Measurements from ENCODE around the gene ADD2. TPM values are rescaled to one million over a fixed set of nuclear protein-coding genes. Genes with fewer than 3 reads are reported as not detected.

ADD2 gene
- total and polyA plus RNA-seq, 7 experiments from 2014 or later, result 1.8 to 18.8 (median 7.3) TPM

- CTCF ChIA-PET, result interaction anchor here (1.0 to 1.2 kb wide), 2 partner anchors 9 to 117 kb away, joined by 3 to 5 read pairs; no protein-coding TSS in a partner anchor
- no peak overlapping the region for H3K4me3 ChIP-seq (ENCODE audit: low read length)
Observed at GRCh38 chr2:70668432-70668831, 99.6 kb downstream of the ADD2 start.

GRCh38 chr2:70664525-70664924 is 103.5 kb downstream of the ADD2 start:
- Mint-ChIP-seq H3K9me3 (peaks cover 0 to 13% (median 0%) of the 10 kb centered on the region in 11 donors), H3K27ac (peak overlapping the region in 8 of 9 donors; percentile 65 to 97 (median 78)), H3K36me3 (peaks cover 4 to 29% (median 10%) of the 10 kb centered on the region in 5 donors), H3K4me1 (peaks cover 11 to 55% (median 40%) of the 10 kb centered on the region in 7 donors), H3K27me3 (no peaks in the 10 kb centered on the region), H3K4me3 (peak overlapping the region in 9 of 10 donors; percentile 3 to 72 (median 47))
- Histone ChIP-seq H3K4me1 (ENCODE audit: control insufficient read depth in 2 of 2, insufficient read depth in 2 of 2, low read length in 2 of 2) (peaks cover 3 to 16% of the 10 kb centered on the region in 2 donors), H3K27ac (ENCODE audit: low read depth, low read length) (peak overlapping the region; percentile 18), H3K36me3 (ENCODE audit: control insufficient read depth in 2 of 3, insufficient read depth in 3 of 3, low read length in 3 of 3) (no peaks in the 10 kb centered on the region), H3K9me3 (ENCODE audit: control insufficient read depth in 2 of 3, low read length in 3 of 3) (no peaks in the 10 kb centered on the region), H3K27me3 (ENCODE audit: control insufficient read depth in 2 of 2, insufficient read depth in 2 of 2, low read length in 2 of 2) (no peaks in the 10 kb centered on the region), H3K4me3 (ENCODE audit: low read length) (no peak overlapping the region)
- ChIA-PET POLR2A (interaction anchor here (0.5 to 0.6 kb wide), 2 partner anchors 15 to 710 kb away, joined by 3 read pairs; no protein-coding TSS in a partner anchor), CTCF (interaction anchor here (0.8 to 1.9 kb wide), 3 partner anchors 9 to 364 kb away, joined by 3 to 4 read pairs (median 4); no protein-coding TSS in a partner anchor)
- DNase-seq (peak in 6 of 9 donors; percentile 25 to 49 (median 36)), ATAC-seq (peak; percentile 65)
- intact Hi-C loops (cut with micrococcal nuclease), result loop anchor here in 1 of 2 donors (1.0 kb wide), 1 partner anchor 8 kb away; no protein-coding TSS in a partner anchor

More at GRCh38 chr2:70668432-70668831, 99.6 kb downstream of the ADD2 start:
- Histone ChIP-seq H3K27me3 (ENCODE audit: control insufficient read depth in 2 of 2, insufficient read depth in 2 of 2, low read length in 2 of 2) (no peaks in the 10 kb centered on the region), H3K27ac (ENCODE audit: low read depth, low read length) (no peak overlapping the region), H3K36me3 (ENCODE audit: control insufficient read depth in 2 of 3, insufficient read depth in 3 of 3, low read length in 3 of 3) (peaks cover 0 to 5% (median 0%) of the 10 kb centered on the region in 3 experiments), H3K4me1 (ENCODE audit: control insufficient read depth in 2 of 2, insufficient read depth in 2 of 2, low read length in 2 of 2) (peaks cover 3 to 16% of the 10 kb centered on the region in 2 donors), H3K9me3 (ENCODE audit: control insufficient read depth in 2 of 3, low read length in 3 of 3) (no peaks in the 10 kb centered on the region)
- DNase-seq, result no peak
- Mint-ChIP-seq H3K27ac (peak overlapping the region in 4 of 9 donors; percentile 3 to 24 (median 4)), H3K4me3 (no peak overlapping the region), H3K27me3 (no peaks in the 10 kb centered on the region), H3K36me3 (peaks cover 0 to 23% (median 4%) of the 10 kb centered on the region in 5 donors), H3K9me3 (peaks cover 0 to 7% (median 0%) of the 10 kb centered on the region in 11 donors), H3K4me1 (peaks cover 12 to 34% (median 26%) of the 10 kb centered on the region in 7 donors)
- intact Hi-C loops (cut with micrococcal nuclease), result no loop called here
- POLR2A ChIA-PET, result no interaction called here
- ATAC-seq, result no peak

GRCh38 chr2:70663411-70663810 is 104.6 kb downstream of the ADD2 start:
- H3K9me3 Mint-ChIP-seq, result peaks cover 0 to 13% (median 0%) of the 10 kb centered on the region in 11 donors
- peak overlapping the region in 8 of 9 donors; percentile 49 to 97 (median 76) for H3K27ac Mint-ChIP-seq
- Histone ChIP-seq H3K4me1 (ENCODE audit: control insufficient read depth in 2 of 2, insufficient read depth in 2 of 2, low read length in 2 of 2) (peaks cover 3 to 16% of the 10 kb centered on the region in 2 donors), H3K27me3 (ENCODE audit: control insufficient read depth in 2 of 2, insufficient read depth in 2 of 2, low read length in 2 of 2) (no peaks in the 10 kb centered on the region), H3K4me3 (ENCODE audit: low read length) (no peak overlapping the region), H3K36me3 (ENCODE audit: control insufficient read depth in 2 of 3, insufficient read depth in 3 of 3, low read length in 3 of 3) (no peaks in the 10 kb centered on the region), H3K27ac (ENCODE audit: low read depth, low read length) (no peak overlapping the region), H3K9me3 (ENCODE audit: control insufficient read depth in 2 of 3, low read length in 3 of 3) (no peaks in the 10 kb centered on the region)
- CTCF ChIA-PET, result interaction anchor here (1.4 to 1.9 kb wide), 2 partner anchors 8 to 360 kb away, joined by 4 read pairs; no protein-coding TSS in a partner anchor
- H3K27me3 Mint-ChIP-seq, result no peaks in the 10 kb centered on the region
- peaks cover 11 to 58% (median 42%) of the 10 kb centered on the region in 7 donors for H3K4me1 Mint-ChIP-seq
- ATAC-seq, result no peak
- intact Hi-C loops (cut with micrococcal nuclease), result no loop called here
- H3K4me3 Mint-ChIP-seq, result peak overlapping the region in 5 of 10 donors; percentile 39 to 63 (median 40)
- peaks cover 4 to 25% (median 10%) of the 10 kb centered on the region in 5 donors for H3K36me3 Mint-ChIP-seq
- POLR2A ChIA-PET, result interaction anchor here (0.6 kb wide), 1 partner anchor 372 kb away, joined by 3 read pairs; no protein-coding TSS in a partner anchor
- no peak for DNase-seq

GRCh38 chr2:70659551-70659950 is 108.4 kb downstream of the ADD2 start:
- peaks cover 18 to 79% (median 64%) of the 10 kb centered on the region in 7 donors for H3K4me1 Mint-ChIP-seq
- H3K4me3 ChIP-seq (ENCODE audit: low read length), result no peak overlapping the region
- peaks cover 3 to 41% of the 10 kb centered on the region in 2 donors for H3K4me1 ChIP-seq (ENCODE audit: control insufficient read depth in 2 of 2, insufficient read depth in 2 of 2, low read length in 2 of 2)
- no peaks in the 10 kb centered on the region for H3K27me3 ChIP-seq (ENCODE audit: control insufficient read depth in 2 of 2, insufficient read depth in 2 of 2, low read length in 2 of 2)
- H3K27me3 Mint-ChIP-seq, result peaks cover 0 to 3% (median 0%) of the 10 kb centered on the region in 5 donors
- H3K27ac ChIP-seq (ENCODE audit: low read depth, low read length), result no peak overlapping the region
- DNase-seq, result no peak
- H3K36me3 ChIP-seq (ENCODE audit: control insufficient read depth in 2 of 3, insufficient read depth in 3 of 3, low read length in 3 of 3), result no peaks in the 10 kb centered on the region
- H3K36me3 Mint-ChIP-seq, result peaks cover 1 to 17% (median 10%) of the 10 kb centered on the region in 5 donors
- H3K9me3 ChIP-seq (ENCODE audit: control insufficient read depth in 2 of 3, low read length in 3 of 3), result no peaks in the 10 kb centered on the region
- H3K4me3 Mint-ChIP-seq, result no peak overlapping the region
- intact Hi-C loops (cut with micrococcal nuclease), result loop anchor here (5.0 to 10.0 kb wide), 3 partner anchors 43 to 285 kb away; partner anchors contain the start of gene ADD2 (in 1 of the 2)
- peak overlapping the region in 1 of 9 donors; percentile 49 for H3K27ac Mint-ChIP-seq
- peaks cover 0 to 8% (median 0%) of the 10 kb centered on the region in 11 donors for H3K9me3 Mint-ChIP-seq
- POLR2A ChIA-PET, result no interaction called here
- no peak for ATAC-seq
- CTCF ChIA-PET, result interaction anchor here (0.6 to 4.3 kb wide), 4 partner anchors 10 to 356 kb away, joined by 3 to 29 read pairs (median 4); partner anchors contain the start of genes ADD2 and FAM136A

GRCh38 chr2:70658476-70658875 is 109.5 kb downstream of the ADD2 start:
- Histone ChIP-seq H3K27me3 (ENCODE audit: control insufficient read depth in 2 of 2, insufficient read depth in 2 of 2, low read length in 2 of 2) (no peaks in the 10 kb centered on the region), H3K27ac (ENCODE audit: low read depth, low read length) (no peak overlapping the region), H3K4me1 (ENCODE audit: control insufficient read depth in 2 of 2, insufficient read depth in 2 of 2, low read length in 2 of 2) (peaks cover 0 to 30% of the 10 kb centered on the region in 2 donors), H3K36me3 (ENCODE audit: control insufficient read depth in 2 of 3, insufficient read depth in 3 of 3, low read length in 3 of 3) (no peaks in the 10 kb centered on the region), H3K4me3 (ENCODE audit: low read length) (no peak overlapping the region), H3K9me3 (ENCODE audit: control insufficient read depth in 2 of 3, low read length in 3 of 3) (no peaks in the 10 kb centered on the region)
- H3K27ac Mint-ChIP-seq, result peak overlapping the region in 5 of 9 donors; percentile 81 to 92 (median 86)
- ChIA-PET POLR2A (interaction anchor here (1.2 kb wide), 1 partner anchor 108 kb away, joined by 3 read pairs; no protein-coding TSS in a partner anchor), CTCF (interaction anchor here (0.6 to 4.3 kb wide), 4 partner anchors 131 to 791 kb away, joined by 3 to 29 read pairs (median 3); partner anchors contain the start of gene FAM136A)
- intact Hi-C loops (cut with micrococcal nuclease), result loop anchor here (5.0 to 10.0 kb wide), 3 partner anchors 44 to 286 kb away; partner anchors contain the start of gene ADD2 (in 1 of the 2)
- peaks cover 0 to 17% (median 10%) of the 10 kb centered on the region in 5 donors for H3K36me3 Mint-ChIP-seq
- peak overlapping the region in 1 of 10 donors; percentile 73 for H3K4me3 Mint-ChIP-seq
- H3K9me3 Mint-ChIP-seq, result peaks cover 0 to 6% (median 0%) of the 10 kb centered on the region in 11 donors
- ATAC-seq (no peak), DNase-seq (no peak)
- peaks cover 0 to 13% (median 9%) of the 10 kb centered on the region in 5 donors for H3K27me3 Mint-ChIP-seq
- peaks cover 11 to 68% (median 54%) of the 10 kb centered on the region in 7 donors for H3K4me1 Mint-ChIP-seq

- H3K27ac ChIP-seq (ENCODE audit: low read depth, low read length), result peak overlapping the region; percentile 68
Observed at GRCh38 chr2:70657246-70657645, 110.8 kb downstream of the ADD2 start.

More at GRCh38 chr2:70657246-70657645, 110.8 kb downstream of the ADD2 start:
- Mint-ChIP-seq H3K27ac (peak overlapping the region in 8 of 9 donors; percentile 64 to 96 (median 90)), H3K36me3 (peaks cover 0 to 12% (median 5%) of the 10 kb centered on the region in 5 donors), H3K9me3 (peaks cover 0 to 6% (median 0%) of the 10 kb centered on the region in 11 donors), H3K27me3 (peaks cover 0 to 22% (median 16%) of the 10 kb centered on the region in 5 donors), H3K4me3 (peak overlapping the region in 8 of 10 donors; percentile 9 to 76 (median 62)), H3K4me1 (peaks cover 11 to 56% (median 41%) of the 10 kb centered on the region in 7 donors)
- DNase-seq, result no peak
- ATAC-seq, result no peak
- intact Hi-C loops (cut with micrococcal nuclease), result loop anchor here (2.0 to 10.0 kb wide), 4 partner anchors 14 to 288 kb away; partner anchors contain the start of gene ADD2 (in 1 of the 2)
- Histone ChIP-seq H3K9me3 (ENCODE audit: control insufficient read depth in 2 of 3, low read length in 3 of 3) (no peaks in the 10 kb centered on the region), H3K27me3 (ENCODE audit: control insufficient read depth in 2 of 2, insufficient read depth in 2 of 2, low read length in 2 of 2) (no peaks in the 10 kb centered on the region), H3K4me1 (ENCODE audit: control insufficient read depth in 2 of 2, insufficient read depth in 2 of 2, low read length in 2 of 2) (peaks cover 0 to 29% of the 10 kb centered on the region in 2 donors), H3K4me3 (ENCODE audit: low read length) (peak overlapping the region; percentile 27), H3K36me3 (ENCODE audit: control insufficient read depth in 2 of 3, insufficient read depth in 3 of 3, low read length in 3 of 3) (no peaks in the 10 kb centered on the region)
- ChIA-PET CTCF (interaction anchor here (1.0 to 4.3 kb wide), 12 partner anchors 10 to 354 kb away, joined by 4 to 45 read pairs (median 8); partner anchors contain the start of genes ADD2 and FAM136A), POLR2A (interaction anchor here (0.6 to 2.6 kb wide), 3 partner anchors 20 to 181 kb away, joined by 4 to 8 read pairs (median 4); partner anchors contain the start of gene ADD2)
